Gastroesophageal sphincter (tissue), 4 donors: Measurements from ENCODE around the gene MUC5B. TPM values are rescaled to one million over a fixed set of nuclear protein-coding genes. Genes with fewer than 3 reads are reported as not detected.

Source experiments
- ATAC-seq: fragments of 150-250 bp; one replicate; pipeline ENCODE4 v1.9.1; 2016; ENCODE audit warnings: mild to moderate bottlenecking, moderate library complexity
- H3K27ac ChIP-seq, 4 donors: fragments of 200-600 bp; sonication (generic) in 3 of 4; 1 replicate in 3 of 4; 2 replicates in 1 of 4; pipeline ENCODE4 v1.5.1; 2016 to 2019
- H3K27me3 ChIP-seq: fragments of 200-600 bp; sonication (generic); one replicate; pipeline ENCODE4 v1.5.1; 2019
- H3K36me3 ChIP-seq, 2 donors: fragments of 200-600 bp; sonication (generic); one replicate each; pipeline ENCODE4 v1.5.1; 2019; ENCODE audit warnings: control low read depth in 1 of 2
- H3K4me1 ChIP-seq, 3 donors: fragments of 200-600 bp; sonication (generic); 1 replicate in 2 of 3; 2 replicates in 1 of 3; pipeline ENCODE4 v1.5.1; 2016 to 2019; ENCODE audit warnings: control low read depth in 2 of 3
- H3K4me3 ChIP-seq, 2 donors: fragments of 200-600 bp; sonication (generic); one replicate each; pipeline ENCODE4 v1.5.1; 2019; ENCODE audit warnings: mild to moderate bottlenecking in 1 of 2, moderate library complexity in 1 of 2
- H3K9me3 ChIP-seq, 3 donors: fragments of 200-600 bp; sonication (generic); one replicate each; pipeline ENCODE4 v1.5.1; 2017 to 2019; ENCODE audit warnings: control low read depth in 2 of 3
- EP300 ChIP-seq: sonication (generic); formaldehyde crosslinking; IDR thresholded peaks from one replicate; pipeline ENCODE4 v1.6.1; 2017; ENCODE audit warnings: antibody characterized with exemption, mild to moderate bottlenecking
- POLR2A ChIP-seq, 2 donors: fragments of 450-650 bp; IDR thresholded peaks; one replicate each; pipeline ENCODE4 v1.6.1; 2017; ENCODE audit warnings: antibody characterized with exemption in 2 of 2, mild to moderate bottlenecking in 2 of 2, moderate library complexity in 1 of 2
- POLR2AphosphoS5 ChIP-seq: sonication (generic); formaldehyde crosslinking; IDR thresholded peaks from one replicate; pipeline ENCODE4 v1.6.1; 2017; ENCODE audit warnings: antibody characterized with exemption
- WGBS, 2 donors: methylation state at CpG; one replicate each; pipeline ENCODE4 v1.1.5; 2018; ENCODE audit warnings: low coverage in 1 of 2; 5-methylcytosine and 5-hydroxymethylcytosine counted together
- total RNA-seq, 4 donors: library from RNA; depleted of rRNA; stranded (reverse); fragments of >200 nt; gene quantifications; one replicate each; pipeline ENCODE4 v1.1.0, GENCODE V29; 2016
- TF ChIP-seq, protein P1 (sequence below), 4 experiments: fragments of 200-600 bp in 2 of 4; fragments of 450-650 bp in 2 of 4; sonication (generic) in 1 of 4; IDR thresholded peaks; one replicate each; pipeline ENCODE4 v1.5.1; 2017 to 2019; ENCODE audit warnings: antibody characterized with exemption in 4 of 4, mild to moderate bottlenecking in 2 of 4, moderate library complexity in 2 of 4

MUC5B gene
- total RNA-seq, 4 donors from 2014 or later: 0.13 to 199 (median 0.60) TPM

DNA sequence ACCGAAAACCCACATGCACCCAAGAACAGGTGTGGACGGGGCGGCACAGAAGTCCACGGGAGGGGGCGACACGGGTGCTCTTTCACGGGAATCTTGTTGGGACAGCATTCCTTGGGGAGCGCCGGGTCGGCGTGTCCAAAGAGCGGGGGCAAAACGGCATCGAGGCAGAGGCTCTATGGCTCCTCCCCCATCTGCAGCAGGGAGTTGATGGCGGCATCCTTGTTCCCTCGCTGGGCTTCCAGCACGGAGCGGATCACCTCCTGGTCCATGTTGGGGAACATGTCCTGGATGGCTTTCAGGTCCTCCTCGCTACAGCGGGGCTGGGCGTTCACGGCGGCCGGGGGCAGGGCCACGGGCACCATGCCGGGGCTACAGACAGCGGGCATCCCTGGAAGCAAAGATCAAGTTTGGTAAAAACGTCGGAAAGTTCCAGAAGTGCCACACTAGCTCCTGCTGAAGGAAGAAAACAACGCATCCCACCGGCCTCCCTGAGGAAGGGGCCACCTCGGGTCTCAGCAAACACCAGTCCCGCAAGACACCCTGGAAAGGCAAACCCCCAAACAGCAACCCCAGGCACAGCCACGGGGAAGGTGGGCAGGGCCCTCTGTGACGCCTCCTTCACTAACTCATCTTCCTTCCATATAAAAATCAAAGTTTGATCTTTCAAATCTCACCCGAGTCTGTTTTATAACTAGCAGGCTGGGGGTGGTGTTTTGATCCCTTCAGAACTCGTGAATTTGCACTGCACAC is 54.2 kb downstream of the MUC5B start:
- TF ChIP-seq, protein P1, sequence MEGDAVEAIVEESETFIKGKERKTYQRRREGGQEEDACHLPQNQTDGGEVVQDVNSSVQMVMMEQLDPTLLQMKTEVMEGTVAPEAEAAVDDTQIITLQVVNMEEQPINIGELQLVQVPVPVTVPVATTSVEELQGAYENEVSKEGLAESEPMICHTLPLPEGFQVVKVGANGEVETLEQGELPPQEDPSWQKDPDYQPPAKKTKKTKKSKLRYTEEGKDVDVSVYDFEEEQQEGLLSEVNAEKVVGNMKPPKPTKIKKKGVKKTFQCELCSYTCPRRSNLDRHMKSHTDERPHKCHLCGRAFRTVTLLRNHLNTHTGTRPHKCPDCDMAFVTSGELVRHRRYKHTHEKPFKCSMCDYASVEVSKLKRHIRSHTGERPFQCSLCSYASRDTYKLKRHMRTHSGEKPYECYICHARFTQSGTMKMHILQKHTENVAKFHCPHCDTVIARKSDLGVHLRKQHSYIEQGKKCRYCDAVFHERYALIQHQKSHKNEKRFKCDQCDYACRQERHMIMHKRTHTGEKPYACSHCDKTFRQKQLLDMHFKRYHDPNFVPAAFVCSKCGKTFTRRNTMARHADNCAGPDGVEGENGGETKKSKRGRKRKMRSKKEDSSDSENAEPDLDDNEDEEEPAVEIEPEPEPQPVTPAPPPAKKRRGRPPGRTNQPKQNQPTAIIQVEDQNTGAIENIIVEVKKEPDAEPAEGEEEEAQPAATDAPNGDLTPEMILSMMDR (IDR thresholded peaks at IDR 0.05): no peak
- TF ChIP-seq POLR2AphosphoS5 (no peak), POLR2A (IDR thresholded peaks at IDR 0.05) (no peak), EP300 (no peak)
- peaks cover 0 to 24% (median 0%) of the 10 kb centered on the region in 3 donors for H3K4me1 ChIP-seq
- ATAC-seq: no peak
- WGBS, 2 donors: 71 to 80% methylated on average over 8 to 19 of the region's 37 CpGs
- no peaks in the 10 kb centered on the region for H3K27me3 ChIP-seq
- peak overlapping the region in 3 of 4 donors; percentile 68 to 73 (median 72) for H3K27ac ChIP-seq
- peaks cover 0 to 92% of the 10 kb centered on the region in 2 donors for H3K36me3 ChIP-seq
- H3K9me3 ChIP-seq: no peaks in the 10 kb centered on the region
- no peak overlapping the region for H3K4me3 ChIP-seq

DNA sequence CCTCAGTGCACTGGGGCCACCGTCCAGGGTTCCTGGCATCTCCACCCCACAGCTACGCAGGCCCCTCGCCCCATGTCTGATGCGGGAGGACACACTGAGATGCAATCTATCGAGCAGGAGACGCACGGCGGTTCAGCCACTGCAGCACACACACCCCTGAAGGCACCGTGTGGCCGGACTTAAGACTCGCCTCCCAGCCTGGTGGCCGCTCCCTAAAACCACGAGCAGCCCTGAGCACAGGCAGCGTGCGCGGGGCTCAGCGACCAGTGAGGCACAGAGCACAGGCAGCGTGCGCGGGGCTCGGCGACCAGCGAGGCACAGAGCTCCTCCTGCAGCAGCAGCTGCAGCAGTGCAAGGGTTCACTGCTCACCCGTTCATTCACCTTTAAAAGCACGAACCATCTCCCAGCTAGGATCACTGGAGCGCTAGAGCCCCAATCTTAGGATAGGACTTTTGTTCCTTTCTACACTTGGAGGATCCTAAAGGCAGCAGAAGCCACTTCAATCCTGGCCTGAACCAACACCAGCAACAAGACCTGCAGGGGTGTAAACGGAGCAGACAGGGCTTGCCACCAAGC is 55.2 kb downstream of the MUC5B start:
- ATAC-seq: no peak
- H3K4me1 ChIP-seq: peaks cover 0 to 26% (median 0%) of the 10 kb centered on the region in 3 donors
- peaks cover 0 to 95% of the 10 kb centered on the region in 2 donors for H3K36me3 ChIP-seq
- no peaks in the 10 kb centered on the region for H3K27me3 ChIP-seq
- H3K4me3 ChIP-seq: no peak overlapping the region
- 83% methylated on average over 1 of the region's 27 CpGs; no CpG with 5 or more reads in 1 of the 2 donors for WGBS, 2 donors
- H3K27ac ChIP-seq: no peak overlapping the region
- no peak for TF ChIP-seq EP300
- TF ChIP-seq POLR2AphosphoS5: no peak
- no peak for TF ChIP-seq POLR2A (IDR thresholded peaks at IDR 0.05)
- TF ChIP-seq, protein P1 (IDR thresholded peaks at IDR 0.05): no peak
- H3K9me3 ChIP-seq: no peaks in the 10 kb centered on the region

DNA sequence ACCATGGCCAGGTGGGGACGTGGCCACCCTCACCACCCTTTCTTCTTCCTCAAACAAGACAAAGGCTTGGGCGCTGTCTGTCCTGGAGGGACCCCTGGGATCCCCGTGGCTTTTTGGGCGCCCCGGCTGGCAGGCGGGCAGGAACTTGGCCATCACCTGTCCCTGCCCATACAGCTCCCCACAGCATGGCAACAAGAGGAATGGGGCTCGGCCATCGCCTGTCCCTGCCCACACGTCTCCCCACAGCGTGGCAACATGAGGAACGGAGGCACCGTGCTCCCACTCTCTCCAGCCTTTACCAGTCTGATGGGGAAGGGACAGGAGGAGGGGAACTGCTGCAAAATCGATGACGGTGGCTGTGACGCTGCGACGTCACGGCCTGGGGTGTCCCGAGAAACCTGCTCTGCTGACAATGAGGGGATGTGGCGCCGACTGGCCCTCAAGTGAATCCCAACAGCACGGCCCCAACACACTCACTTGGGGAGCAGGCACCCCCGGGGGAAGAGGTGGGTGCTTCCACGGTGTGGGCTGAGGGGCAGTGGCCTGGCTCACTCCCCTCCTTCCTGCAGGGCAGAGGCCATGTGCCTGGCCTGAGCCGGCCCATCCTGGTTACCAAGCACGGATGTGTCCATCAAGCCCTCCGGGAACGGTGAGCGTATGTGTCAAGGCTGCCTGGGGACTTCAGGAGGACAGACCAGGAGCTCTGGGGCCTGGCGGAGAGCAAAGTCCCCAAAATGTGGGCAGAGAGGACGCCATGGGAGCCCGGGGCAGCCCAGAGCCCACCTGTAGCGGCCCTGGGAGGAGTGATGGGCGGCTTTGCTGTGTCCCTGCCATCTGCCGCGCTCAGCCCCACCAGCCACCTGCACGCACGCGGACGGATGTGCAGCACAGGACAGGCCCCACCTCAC is 56.2 kb downstream of the MUC5B start:
- no peak for ATAC-seq
- H3K9me3 ChIP-seq: no peaks in the 10 kb centered on the region
- H3K27me3 ChIP-seq: no peaks in the 10 kb centered on the region
- WGBS, 2 donors: 95% methylated on average over 12 of the region's 40 CpGs; no CpG with 5 or more reads in 1 of the 2 donors
- H3K36me3 ChIP-seq: peaks cover 0 to 97% of the 10 kb centered on the region in 2 donors
- H3K4me3 ChIP-seq: no peak overlapping the region
- no peak overlapping the region for H3K27ac ChIP-seq
- H3K4me1 ChIP-seq: peaks cover 0 to 26% (median 0%) of the 10 kb centered on the region in 3 donors
- TF ChIP-seq, protein P1 (IDR thresholded peaks at IDR 0.05): no peak
- no peak for TF ChIP-seq POLR2AphosphoS5
- TF ChIP-seq EP300: no peak
- TF ChIP-seq POLR2A (IDR thresholded peaks at IDR 0.05): no peak

DNA sequence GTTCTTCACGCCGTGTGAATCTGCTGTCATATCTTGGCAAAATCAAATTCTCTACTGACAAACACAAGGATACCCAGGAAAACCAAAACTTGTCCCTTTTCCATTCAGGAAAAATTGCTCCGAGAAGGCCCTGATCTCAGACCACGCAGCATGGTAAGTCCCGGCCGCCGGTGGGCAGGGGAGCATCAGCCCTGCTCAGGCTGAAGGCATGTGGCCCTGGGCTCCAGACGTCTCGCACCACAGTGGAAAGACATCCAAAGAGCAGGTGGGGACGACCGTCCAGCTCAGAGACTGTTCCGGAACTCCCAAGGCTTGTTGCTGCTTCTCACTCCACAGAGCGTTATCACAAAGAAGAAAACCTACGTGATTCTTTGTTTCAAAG is 56.8 kb downstream of the MUC5B start:
- WGBS, 2 donors: 90 to 100% methylated on average over 1 to 2 of the region's 14 CpGs
- ATAC-seq: no peak
- peaks cover 0 to 26% (median 0%) of the 10 kb centered on the region in 3 donors for H3K4me1 ChIP-seq
- H3K27ac ChIP-seq: no peak overlapping the region
- no peak for TF ChIP-seq EP300
- H3K9me3 ChIP-seq: no peaks in the 10 kb centered on the region
- no peaks in the 10 kb centered on the region for H3K27me3 ChIP-seq
- peaks cover 0 to 99% of the 10 kb centered on the region in 2 donors for H3K36me3 ChIP-seq
- no peak overlapping the region for H3K4me3 ChIP-seq
